TTC549 (cell line): Measurements from ENCODE around the gene NDUFV1.
"Not testable (repeated sequence)": the region's sequence is repeated elsewhere in the genome, so short reads cannot be mapped to it uniquely, and the experiment has no call there.

Experiments
- FAIRE-seq: peaks from 2 replicates; lab custom pipeline; 2012; peaks lifted over from hg19 to GRCh38; lab: Jason Lieb, UNC

Gene NDUFV1

GRCh38 chr11:67627812-67628624, 21.3 kb downstream of the NDUFV1 start:
- FAIRE-seq, result no peak

GRCh38 chr11:67628710-67629385, 22.1 kb downstream of the NDUFV1 start:
- FAIRE-seq, result no peak

GRCh38 chr11:67629386-67630227, 22.9 kb downstream of the NDUFV1 start, which contains the start of gene NUDT8:
TSS of gene NUDT8 (minus strand) at chr11:67629937. CDS start at chr11:67629911, 26 bp downstream.
- FAIRE-seq, result no peak

- FAIRE-seq, result no peak
These were observed 23.6 kb downstream of the NDUFV1 start for GRCh38 chr11:67630228-67630942.

GRCh38 chr11:67630943-67631331, 24.2 kb downstream of the NDUFV1 start:
- no peak for FAIRE-seq

- FAIRE-seq, result no peak
These were observed 24.7 kb downstream of the NDUFV1 start for GRCh38 chr11:67631411-67631810.

GRCh38 chr11:67631853-67632174, 25.1 kb downstream of the NDUFV1 start:
- FAIRE-seq, result no peak

GRCh38 chr11:67632175-67632981, 25.6 kb downstream of the NDUFV1 start:
- FAIRE-seq, result no peak

GRCh38 chr11:67632982-67633755, 26.4 kb downstream of the NDUFV1 start:
- FAIRE-seq, result no peak

GRCh38 chr11:67633758-67634365, 27.1 kb downstream of the NDUFV1 start:
- no peak for FAIRE-seq

- FAIRE-seq, result no peak
These were observed 27.9 kb downstream of the NDUFV1 start for GRCh38 chr11:67634366-67635230.

- FAIRE-seq, result no peak
These were observed 28.4 kb downstream of the NDUFV1 start for GRCh38 chr11:67635231-67635521.

- FAIRE-seq, result no peak
These were observed 30.2 kb downstream of the NDUFV1 start for GRCh38 chr11:67636962-67637361.

- FAIRE-seq, result not testable (repeated sequence)
These were observed 30.7 kb downstream of the NDUFV1 start for GRCh38 chr11:67637441-67637840.

- FAIRE-seq, result no peak
These were observed 32.0 kb downstream of the NDUFV1 start for GRCh38 chr11:67638535-67639437.

- no peak for FAIRE-seq
These were observed 32.7 kb downstream of the NDUFV1 start, which contains the start of gene TBX10 for GRCh38 chr11:67639438-67639859. TSS of gene TBX10 (minus strand) at chr11:67639763. CDS start at chr11:67639472, 291 bp downstream.

- FAIRE-seq, result no peak
These were observed 33.5 kb downstream of the NDUFV1 start for GRCh38 chr11:67640021-67640757.
